ENCODE measurements around the gene TMEM69. TPM values are rescaled to one million over a fixed set of nuclear protein-coding genes. Genes with fewer than 3 reads are reported as not detected.
"Not testable (repeated sequence)": the region's sequence is repeated elsewhere in the genome, so short reads cannot be mapped to it uniquely, and the experiment has no call there.

Gene TMEM69
- total RNA-seq, 3 donors from 2014 or later = 20.6 to 39.4 (median 29.1) TPM

GRCh38 chr1:45685308-45686014, 2.5 kb upstream of the TMEM69 start:
- TF ChIP-seq CTCF (IDR thresholded peaks at IDR 0.05) (no peak), POLR2A (IDR thresholded peaks at IDR 0.05) (no peak), POLR2AphosphoS5 (IDR thresholded peaks at IDR 0.05) (no peak)
- peak overlapping the region; percentile 87 to 91 (median 90) for H3K4me3 ChIP-seq
- no peaks in the 10 kb centered on the region for H3K9me3 ChIP-seq
- H3K36me3 ChIP-seq = no peaks in the 10 kb centered on the region
- no peak for DNase-seq (ENCODE audit: low spot score in 2 of 2)
- H3K4me1 ChIP-seq = peaks cover 0 to 5% of the 10 kb centered on the region in 2 donors
- intact Hi-C loops (cut with DNase I; ENCODE audit: low total_unique reads) = loop anchor here (10.0 kb wide), 1 partner anchor 101 kb away; the partner anchor contains the start of gene NASP
- no peaks in the 10 kb centered on the region for H3K27me3 ChIP-seq
- peak overlapping the region; percentile 98 to 100 for H3K27ac ChIP-seq

GRCh38 chr1:45686015-45686287, 2.0 kb upstream of the TMEM69 start:
- intact Hi-C loops (cut with DNase I; ENCODE audit: low total_unique reads) = loop anchor here (10.0 kb wide), 1 partner anchor 101 kb away; the partner anchor contains the start of gene NASP
- H3K9me3 ChIP-seq = no peaks in the 10 kb centered on the region
- no peaks in the 10 kb centered on the region for H3K36me3 ChIP-seq
- DNase-seq (ENCODE audit: low spot score in 2 of 2) = peak; percentile 66 to 81
- TF ChIP-seq POLR2A (IDR thresholded peaks at IDR 0.05) (no peak), CTCF (IDR thresholded peaks at IDR 0.05) (no peak), POLR2AphosphoS5 (IDR thresholded peaks at IDR 0.05) (no peak)
- peaks cover 0 to 5% of the 10 kb centered on the region in 2 donors for H3K4me1 ChIP-seq
- H3K4me3 ChIP-seq = peak overlapping the region; percentile 87 to 91 (median 90)
- H3K27ac ChIP-seq = peak overlapping the region; percentile 98 to 100
- no peaks in the 10 kb centered on the region for H3K27me3 ChIP-seq

- H3K4me1 ChIP-seq = peaks cover 0 to 5% of the 10 kb centered on the region in 2 donors
- H3K27me3 ChIP-seq = no peaks in the 10 kb centered on the region
- no peaks in the 10 kb centered on the region for H3K36me3 ChIP-seq
- peak within 1 kb of the TSS; percentile 98 to 100 for H3K27ac ChIP-seq
- no peaks in the 10 kb centered on the region for H3K9me3 ChIP-seq
- TF ChIP-seq POLR2AphosphoS5 (IDR thresholded peaks at IDR 0.05) = peak; percentile 66 to 91 (median 67)
- TF ChIP-seq CTCF (IDR thresholded peaks at IDR 0.05) = peak in 1 of 3 donors; percentile 35
- TF ChIP-seq POLR2A (IDR thresholded peaks at IDR 0.05) = peak; percentile 75
- peak within 1 kb of the TSS; percentile 87 to 91 (median 90) for H3K4me3 ChIP-seq
- DNase-seq (ENCODE audit: low spot score in 2 of 2) = peak; percentile 96 to 97
- intact Hi-C loops (cut with DNase I; ENCODE audit: low total_unique reads) = loop anchor here (10.0 kb wide), 1 partner anchor 102 kb away; the partner anchor contains the start of gene NASP
Observed at GRCh38 chr1:45686288-45687013, 1.5 kb upstream of the TMEM69 start, which contains the start of gene GPBP1L1. Gene GPBP1L1, minus strand, starts transcription at chr1:45686533. Its CDS starts 27,446 bp downstream, at chr1:45659087.

GRCh38 chr1:45687014-45687753, 797 bp upstream of the TMEM69 start:
- no peaks in the 10 kb centered on the region for H3K9me3 ChIP-seq
- H3K4me1 ChIP-seq = peaks cover 0 to 5% of the 10 kb centered on the region in 2 donors
- no peaks in the 10 kb centered on the region for H3K27me3 ChIP-seq
- intact Hi-C loops (cut with DNase I; ENCODE audit: low total_unique reads) = loop anchor here (10.0 kb wide), 1 partner anchor 102 kb away; the partner anchor contains the start of gene NASP
- DNase-seq (ENCODE audit: low spot score in 2 of 2) = peak; percentile 96 to 99
- no peaks in the 10 kb centered on the region for H3K36me3 ChIP-seq
- TF ChIP-seq POLR2A (IDR thresholded peaks at IDR 0.05) (peak; percentile 85), CTCF (IDR thresholded peaks at IDR 0.05) (no peak), POLR2AphosphoS5 (IDR thresholded peaks at IDR 0.05) (peak; percentile 71 to 97 (median 95))
- H3K4me3 ChIP-seq = peak overlapping the region; percentile 87 to 91 (median 90)
- peak overlapping the region; percentile 98 to 100 for H3K27ac ChIP-seq

- H3K36me3 ChIP-seq = not testable (repeated sequence)
- intact Hi-C loops (cut with DNase I; ENCODE audit: low total_unique reads) = loop anchor here (5.0 kb wide), 1 partner anchor 508 kb away; the partner anchor contains the start of gene LURAP1
Observed at GRCh38 chr1:45693811-45694210, 5.8 kb downstream of the TMEM69 start.

More at GRCh38 chr1:45693811-45694210, 5.8 kb downstream of the TMEM69 start:
- not testable (repeated sequence) for DNase-seq (ENCODE audit: low spot score in 2 of 2); H3K4me1 ChIP-seq; H3K4me3 ChIP-seq; H3K27me3 ChIP-seq; H3K9me3 ChIP-seq; H3K27ac ChIP-seq
